ENCODE results near the gene KLHDC10. TPM values are rescaled to one million over a fixed set of nuclear protein-coding genes. Genes with fewer than 3 reads are reported as not detected.
"Not testable (repeated sequence)": the region's sequence is repeated elsewhere in the genome, so short reads cannot be mapped to it uniquely, and the experiment has no call there.

Gene KLHDC10
- total RNA-seq, 6 experiments from 2014 or later, result 21.0 to 25.5 (median 24.1) TPM

DNA sequence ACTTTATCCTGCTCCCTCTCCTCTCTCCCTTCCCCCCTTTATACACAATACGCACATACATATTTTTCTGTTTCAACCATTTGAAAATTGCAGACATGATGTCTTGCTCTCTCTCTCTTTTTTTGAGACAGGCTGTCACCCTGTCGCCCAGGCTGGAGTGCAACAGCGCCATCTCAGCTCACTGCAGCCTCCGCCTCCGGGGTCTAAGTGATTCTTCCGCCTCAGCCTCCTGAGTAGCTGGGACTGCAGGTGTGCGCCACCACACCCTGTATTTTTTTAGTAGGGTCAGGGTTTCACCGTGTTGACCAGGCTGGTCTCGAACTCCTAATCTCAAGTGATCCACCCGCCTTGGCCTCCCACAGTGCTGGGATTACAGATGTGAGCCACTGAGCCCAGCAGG, 38.5 kb downstream of the KLHDC10 start:
- no peak overlapping the region for H3K27ac Mint-ChIP-seq
- DNase-seq, result no peak
- H3K36me3 Mint-ChIP-seq (ENCODE audit: low read depth), result peaks cover 15% of the 10 kb centered on the region
- no peak for TF ChIP-seq CTCF (IDR thresholded peaks at IDR 0.05)
- no peaks in the 10 kb centered on the region for H3K4me1 Mint-ChIP-seq (ENCODE audit: low read depth)
- no peaks in the 10 kb centered on the region for H3K27me3 Mint-ChIP-seq (ENCODE audit: insufficient read depth)
- no peak overlapping the region for H3K4me3 Mint-ChIP-seq
- H3K9me3 Mint-ChIP-seq, result no peaks in the 10 kb centered on the region

DNA sequence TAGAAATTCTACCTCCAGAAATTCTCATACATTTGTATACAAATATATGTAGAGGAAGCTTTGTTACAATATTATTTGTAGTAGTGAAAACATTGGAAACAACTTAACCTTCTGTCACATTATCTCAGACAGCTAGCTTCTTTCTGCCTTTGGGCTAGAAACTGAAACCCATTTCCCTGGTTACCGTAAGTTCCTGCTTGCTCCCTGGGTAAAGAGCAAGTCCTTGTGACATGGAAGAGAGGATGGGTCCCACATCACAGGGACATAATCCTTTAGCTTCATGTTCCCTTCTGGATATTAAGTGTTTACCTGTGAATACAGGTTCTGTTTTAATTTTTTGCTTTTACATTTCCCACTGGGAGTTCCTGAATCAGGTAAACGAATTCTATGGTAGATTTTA, 41.8 kb downstream of the KLHDC10 start:
- TF ChIP-seq CTCF (IDR thresholded peaks at IDR 0.05), result no peak
- H3K9me3 Mint-ChIP-seq, result no peaks in the 10 kb centered on the region
- no peaks in the 10 kb centered on the region; the same call in 1 of the 2 replicates for H3K27me3 Mint-ChIP-seq (ENCODE audit: insufficient read depth)
- no peak for DNase-seq
- no peaks in the 10 kb centered on the region for H3K4me1 Mint-ChIP-seq (ENCODE audit: low read depth)
- H3K36me3 Mint-ChIP-seq (ENCODE audit: low read depth), result peaks cover 15% of the 10 kb centered on the region
- H3K4me3 Mint-ChIP-seq, result no peak overlapping the region
- H3K27ac Mint-ChIP-seq, result no peak overlapping the region

- no peak for DNase-seq
- H3K4me1 Mint-ChIP-seq (ENCODE audit: low read depth), result no peaks in the 10 kb centered on the region
- TF ChIP-seq CTCF (IDR thresholded peaks at IDR 0.05), result no peak
- H3K27ac Mint-ChIP-seq, result no peak overlapping the region
- H3K27me3 Mint-ChIP-seq (ENCODE audit: insufficient read depth), result no peaks in the 10 kb centered on the region; the same call in 1 of the 2 replicates
- H3K9me3 Mint-ChIP-seq, result no peaks in the 10 kb centered on the region
- no peak overlapping the region for H3K4me3 Mint-ChIP-seq
- H3K36me3 Mint-ChIP-seq (ENCODE audit: low read depth), result peaks cover 15% of the 10 kb centered on the region
These were observed 42.5 kb downstream of the KLHDC10 start for GRCh38 chr7:130112662-130113425.

GRCh38 chr7:130113426-130113805, 43.1 kb downstream of the KLHDC10 start:
- DNase-seq; H3K4me3 Mint-ChIP-seq; H3K27ac Mint-ChIP-seq; H3K4me1 Mint-ChIP-seq (ENCODE audit: low read depth); H3K27me3 Mint-ChIP-seq (ENCODE audit: insufficient read depth); H3K9me3 Mint-ChIP-seq: not testable (repeated sequence)
- peaks cover 19% of the 10 kb centered on the region for H3K36me3 Mint-ChIP-seq (ENCODE audit: low read depth)

- Mint-ChIP-seq H3K27ac (no peak overlapping the region), H3K9me3 (no peaks in the 10 kb centered on the region), H3K36me3 (ENCODE audit: low read depth) (peaks cover 19% of the 10 kb centered on the region), H3K4me3 (no peak overlapping the region), H3K27me3 (ENCODE audit: insufficient read depth) (no peaks in the 10 kb centered on the region; the same call in 1 of the 2 replicates), H3K4me1 (ENCODE audit: low read depth) (no peaks in the 10 kb centered on the region)
- no peak for DNase-seq
- TF ChIP-seq CTCF (IDR thresholded peaks at IDR 0.05), result no peak
These were observed 43.6 kb downstream of the KLHDC10 start for GRCh38 chr7:130113887-130114286.

DNA sequence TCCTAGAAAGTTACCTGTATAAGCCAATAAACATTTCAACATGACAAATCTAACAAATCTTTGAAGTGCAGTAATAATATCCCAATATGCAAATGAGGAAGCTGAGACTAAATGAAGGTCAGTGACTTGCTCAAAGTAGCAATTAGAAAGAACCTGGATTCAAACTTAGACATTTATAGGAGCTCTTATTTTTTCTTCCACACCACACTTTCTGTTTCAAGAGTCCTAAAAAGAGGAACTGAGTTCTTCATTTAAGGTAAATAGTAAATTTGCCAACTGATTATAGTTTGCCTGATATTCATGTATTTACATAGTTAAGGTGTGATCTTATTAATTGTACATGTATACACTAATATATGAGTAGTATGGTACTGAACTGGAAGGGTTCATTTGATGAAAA, 44.0 kb downstream of the KLHDC10 start:
- DNase-seq, result no peak
- Mint-ChIP-seq H3K4me3 (no peak overlapping the region), H3K4me1 (ENCODE audit: low read depth) (no peaks in the 10 kb centered on the region), H3K27me3 (ENCODE audit: insufficient read depth) (no peaks in the 10 kb centered on the region; the same call in 1 of the 2 replicates), H3K36me3 (ENCODE audit: low read depth) (peaks cover 18% of the 10 kb centered on the region), H3K27ac (no peak overlapping the region), H3K9me3 (no peaks in the 10 kb centered on the region)
- no peak for TF ChIP-seq CTCF (IDR thresholded peaks at IDR 0.05)

All from HFFc6 (cell line).